OCI-LY1 (cell line): Measurements from ENCODE around the gene MTPN.

Experiments
- H2AFZ ChIP-seq: fragments of 200-600 bp; sonication (generic), shearing (Covaris generic); 2 replicates; pipeline ENCODE4 v1.6.0; 2014; ENCODE audit warnings: antibody characterized with exemption, mild to moderate bottlenecking, low read length
- H3F3A ChIP-seq: fragments of 200-600 bp; sonication (generic), shearing (Covaris generic); 2 replicates; pipeline ENCODE4 v1.6.0; 2014; ENCODE audit warnings: mild to moderate bottlenecking, antibody characterized with exemption, low read length, moderate library complexity; ENCODE audit not compliant: insufficient read depth
- H3K27ac ChIP-seq: fragments of 200-600 bp; sonication (generic); 2 replicates; pipeline ENCODE4 v1.5.1; 2014; ENCODE audit warnings: low read length, mixed run types, mild to moderate bottlenecking, low read depth; ENCODE audit not compliant: poor library complexity, severe bottlenecking
- H3K27me3 ChIP-seq: fragments of 200-600 bp; sonication (generic); 2 replicates; pipeline ENCODE4 v1.6.0; 2014; ENCODE audit warnings: antibody characterized with exemption, mild to moderate bottlenecking, low read length, moderate library complexity; ENCODE audit not compliant: insufficient read depth
- H3K36me3 ChIP-seq: fragments of 200-600 bp; sonication (generic); 2 replicates; pipeline ENCODE4 v1.6.1; 2014; ENCODE audit warnings: mild to moderate bottlenecking, antibody characterized with exemption, low read length, moderate library complexity, mixed read lengths; ENCODE audit not compliant: insufficient read depth
- H3K4me1 ChIP-seq: fragments of 200-600 bp; sonication (generic); 2 replicates; pipeline ENCODE4 v1.5.1; 2014; ENCODE audit warnings: mild to moderate bottlenecking, low read length, moderate library complexity; ENCODE audit not compliant: insufficient read depth, severe bottlenecking
- H3K4me2 ChIP-seq: fragments of 200-600 bp; sonication (generic), shearing (Covaris generic); 2 replicates; pipeline ENCODE4 v1.6.1; 2014; ENCODE audit warnings: low read length
- H3K4me3 ChIP-seq: fragments of 200-600 bp; sonication (generic); 2 replicates; pipeline ENCODE4 v1.5.1; 2014; ENCODE audit warnings: low read length, low read depth, mild to moderate bottlenecking, mixed read lengths; ENCODE audit not compliant: poor library complexity, severe bottlenecking
- H3K79me2 ChIP-seq: fragments of 200-600 bp; shearing (Covaris generic); 2 replicates; pipeline ENCODE4 v1.6.1; 2016; ENCODE audit warnings: mixed run types, low read length, mixed read lengths; ENCODE audit not compliant: insufficient read depth
- H3K9ac ChIP-seq: fragments of 200-600 bp; sonication (generic), shearing (Covaris generic); 2 replicates; pipeline ENCODE4 v1.6.1; 2014; ENCODE audit warnings: mild to moderate bottlenecking, low read length, mixed read lengths
- H3K9me2 ChIP-seq: fragments of 200-600 bp; sonication (generic), shearing (Covaris generic); 2 replicates; pipeline ENCODE4 v1.6.1; 2014; ENCODE audit warnings: low read depth, mild to moderate bottlenecking, low read length, mixed read lengths
- H3K9me3 ChIP-seq: fragments of 200-600 bp; shearing (Covaris generic); 2 replicates; pipeline ENCODE4 v1.6.1; 2014; ENCODE audit warnings: low read length, mixed read lengths
- H4K20me1 ChIP-seq: fragments of 200-600 bp; sonication (generic), shearing (Covaris generic); 2 replicates; pipeline ENCODE4 v1.6.0; 2016; ENCODE audit warnings: mild to moderate bottlenecking, low read length; ENCODE audit not compliant: insufficient read depth
- CTCF ChIP-seq: fragments of 200-600 bp; sonication (generic), shearing (Covaris generic); IDR thresholded peaks from 2 replicates; pipeline ENCODE4 v1.5.1; 2017; ENCODE audit warnings: mild to moderate bottlenecking, antibody characterized with exemption, low read length, moderate library complexity, mixed read lengths
- EZH2 ChIP-seq: fragments of 200-600 bp; sonication (generic), shearing (Covaris generic); IDR thresholded peaks from 2 replicates; pipeline ENCODE4 v1.8.0; 2017; ENCODE audit warnings: borderline replicate concordance, mixed run types, mild to moderate bottlenecking, antibody characterized with exemption, low read length, moderate library complexity, mixed read lengths

The MTPN gene

GRCh38 chr7:135958173-135958572 lies 19.0 kb downstream of the MTPN start:
- no peak overlapping the region for H3K27ac ChIP-seq
- no peak for TF ChIP-seq EZH2
- TF ChIP-seq CTCF: no peak

GRCh38 chr7:135957627-135958026 lies 19.5 kb downstream of the MTPN start:
- Histone ChIP-seq H3K9ac (no peak overlapping the region), H3K4me3 (no peak overlapping the region), H3K9me3 (no peaks in the 10 kb centered on the region), H3K4me1 (peaks cover 12% of the 10 kb centered on the region), H3K79me2 (peaks cover 93% of the 10 kb centered on the region), H3K4me2 (no peak overlapping the region), H2AFZ (no peak overlapping the region), H3K36me3 (peaks cover 54% of the 10 kb centered on the region), H3K27ac (no peak overlapping the region), H4K20me1 (no peaks in the 10 kb centered on the region; the same call in 1 of the 2 replicates), H3K9me2 (no peaks in the 10 kb centered on the region), H3F3A (no peaks in the 10 kb centered on the region), H3K27me3 (no peaks in the 10 kb centered on the region)
- no peak for TF ChIP-seq CTCF
- TF ChIP-seq EZH2: no peak

More at GRCh38 chr7:135958173-135958572, 19.0 kb downstream of the MTPN start:
- no peaks in the 10 kb centered on the region for H3K9me2 ChIP-seq
- H3K27me3 ChIP-seq: no peaks in the 10 kb centered on the region
- H3K9ac ChIP-seq: no peak overlapping the region
- H3K79me2 ChIP-seq: peaks cover 96% of the 10 kb centered on the region
- no peaks in the 10 kb centered on the region; the same call in 1 of the 2 replicates for H4K20me1 ChIP-seq
- no peak overlapping the region for H3K4me2 ChIP-seq
- H3F3A ChIP-seq: no peaks in the 10 kb centered on the region
- H3K4me3 ChIP-seq: no peak overlapping the region
- H2AFZ ChIP-seq: no peak overlapping the region
- H3K36me3 ChIP-seq: peaks cover 55% of the 10 kb centered on the region
- no peaks in the 10 kb centered on the region for H3K9me3 ChIP-seq
- peaks cover 12% of the 10 kb centered on the region for H3K4me1 ChIP-seq

- no peaks in the 10 kb centered on the region for H3F3A ChIP-seq
- no peak overlapping the region for H3K4me2 ChIP-seq
- H3K4me1 ChIP-seq: peaks cover 5% of the 10 kb centered on the region
- no peaks in the 10 kb centered on the region for H3K27me3 ChIP-seq
- peaks cover 88% of the 10 kb centered on the region for H3K79me2 ChIP-seq
- no peak overlapping the region for H3K27ac ChIP-seq
- H3K36me3 ChIP-seq: peaks cover 60% of the 10 kb centered on the region
- no peaks in the 10 kb centered on the region for H3K9me3 ChIP-seq
- TF ChIP-seq EZH2: no peak
- TF ChIP-seq CTCF: no peak
- H3K9ac ChIP-seq: no peak overlapping the region
- no peak overlapping the region for H2AFZ ChIP-seq
- no peaks in the 10 kb centered on the region for H3K9me2 ChIP-seq
- H3K4me3 ChIP-seq: no peak overlapping the region
- no peaks in the 10 kb centered on the region; the same call in 1 of the 2 replicates for H4K20me1 ChIP-seq
Observed at GRCh38 chr7:135956393-135956792, 20.8 kb downstream of the MTPN start.
